ENCODE data around the gene BICD1. TPM values are rescaled to one million over a fixed set of nuclear protein-coding genes. Genes with fewer than 3 reads are reported as not detected.

The BICD1 gene
- total RNA-seq, 6 donors from 2014 or later = 11.3 to 44.0 (median 15.4) TPM

- Histone ChIP-seq H3K4me3 (no peak overlapping the region), H3K4me1 (no peaks in the 10 kb centered on the region), H3K27ac (no peak overlapping the region), H3K27me3 (no peaks in the 10 kb centered on the region), H3K36me3 (no peaks in the 10 kb centered on the region), H3K9me3 (no peaks in the 10 kb centered on the region)
- no peak for DNase-seq
- no peak for ATAC-seq (ENCODE audit: low FRiP score in 2 of 2)
- WGBS, 2 donors = 90 to 93% methylated on average over 13 of the region's 13 CpGs
- no peak for TF ChIP-seq CTCF (IDR thresholded peaks at IDR 0.05)
- TF ChIP-seq POLR2AphosphoS5 (IDR thresholded peaks at IDR 0.05) = no peak
- no peak for TF ChIP-seq EP300 (IDR thresholded peaks at IDR 0.05)
- no peak for TF ChIP-seq POLR2A (IDR thresholded peaks at IDR 0.05)
Measured at GRCh38 chr12:32252199-32253073, 145.8 kb downstream of the BICD1 start.

GRCh38 chr12:32253154-32253790 lies 146.6 kb downstream of the BICD1 start:
- no peak overlapping the region for H3K27ac ChIP-seq
- WGBS, 2 donors = 87 to 96% methylated on average over 3 of the region's 3 CpGs
- ATAC-seq (ENCODE audit: low FRiP score in 2 of 2) = no peak
- H3K27me3 ChIP-seq = no peaks in the 10 kb centered on the region
- no peaks in the 10 kb centered on the region for H3K36me3 ChIP-seq
- H3K9me3 ChIP-seq = no peaks in the 10 kb centered on the region
- no peaks in the 10 kb centered on the region for H3K4me1 ChIP-seq
- no peak overlapping the region for H3K4me3 ChIP-seq
- DNase-seq = no peak
- no peak for TF ChIP-seq POLR2AphosphoS5 (IDR thresholded peaks at IDR 0.05)
- no peak for TF ChIP-seq EP300 (IDR thresholded peaks at IDR 0.05)

GRCh38 chr12:32254260-32254956 lies 147.8 kb downstream of the BICD1 start:
- TF ChIP-seq POLR2A (IDR thresholded peaks at IDR 0.05) (no peak), CTCF (IDR thresholded peaks at IDR 0.05) (no peak), EP300 (IDR thresholded peaks at IDR 0.05) (no peak), POLR2AphosphoS5 (IDR thresholded peaks at IDR 0.05) (no peak)
- WGBS, 2 donors = 91 to 94% methylated on average over 6 of the region's 6 CpGs
- ATAC-seq (ENCODE audit: low FRiP score in 2 of 2) = no peak
- Histone ChIP-seq H3K9me3 (no peaks in the 10 kb centered on the region), H3K27me3 (no peaks in the 10 kb centered on the region), H3K27ac (no peak overlapping the region), H3K4me3 (no peak overlapping the region), H3K36me3 (no peaks in the 10 kb centered on the region), H3K4me1 (no peaks in the 10 kb centered on the region)
- DNase-seq = no peak

GRCh38 chr12:32255588-32255987 lies 148.9 kb downstream of the BICD1 start:
- Histone ChIP-seq H3K36me3 (no peaks in the 10 kb centered on the region), H3K4me1 (no peaks in the 10 kb centered on the region), H3K27me3 (no peaks in the 10 kb centered on the region), H3K9me3 (no peaks in the 10 kb centered on the region), H3K4me3 (no peak overlapping the region), H3K27ac (no peak overlapping the region)
- no peak for ATAC-seq (ENCODE audit: low FRiP score in 2 of 2)
- TF ChIP-seq POLR2A (IDR thresholded peaks at IDR 0.05) (no peak), POLR2AphosphoS5 (IDR thresholded peaks at IDR 0.05) (no peak)
- no peak for DNase-seq
- 96% methylated on average over 4 of the region's 4 CpGs for WGBS, 2 donors

GRCh38 chr12:32257695-32258496 lies 151.2 kb downstream of the BICD1 start:
- no peak overlapping the region for H3K27ac ChIP-seq
- no peaks in the 10 kb centered on the region for H3K4me1 ChIP-seq
- TF ChIP-seq POLR2A (IDR thresholded peaks at IDR 0.05) = no peak
- TF ChIP-seq CTCF (IDR thresholded peaks at IDR 0.05) = no peak
- TF ChIP-seq POLR2AphosphoS5 (IDR thresholded peaks at IDR 0.05) = no peak
- no peak for TF ChIP-seq EP300 (IDR thresholded peaks at IDR 0.05)
- no peaks in the 10 kb centered on the region for H3K9me3 ChIP-seq
- DNase-seq (no peak), ATAC-seq (ENCODE audit: low FRiP score in 2 of 2) (no peak)
- H3K27me3 ChIP-seq = no peaks in the 10 kb centered on the region
- 95 to 96% methylated on average over 7 of the region's 7 CpGs for WGBS, 2 donors
- no peak overlapping the region for H3K4me3 ChIP-seq
- no peaks in the 10 kb centered on the region for H3K36me3 ChIP-seq
